Measurements from ENCODE around the gene DLGAP4.

DLGAP4 gene

GRCh38 chr20:36411861-36412454 is 105.8 kb downstream of the DLGAP4 start:
- DNase-seq (ENCODE audit: low read depth in 2 of 2): no peak

DNA sequence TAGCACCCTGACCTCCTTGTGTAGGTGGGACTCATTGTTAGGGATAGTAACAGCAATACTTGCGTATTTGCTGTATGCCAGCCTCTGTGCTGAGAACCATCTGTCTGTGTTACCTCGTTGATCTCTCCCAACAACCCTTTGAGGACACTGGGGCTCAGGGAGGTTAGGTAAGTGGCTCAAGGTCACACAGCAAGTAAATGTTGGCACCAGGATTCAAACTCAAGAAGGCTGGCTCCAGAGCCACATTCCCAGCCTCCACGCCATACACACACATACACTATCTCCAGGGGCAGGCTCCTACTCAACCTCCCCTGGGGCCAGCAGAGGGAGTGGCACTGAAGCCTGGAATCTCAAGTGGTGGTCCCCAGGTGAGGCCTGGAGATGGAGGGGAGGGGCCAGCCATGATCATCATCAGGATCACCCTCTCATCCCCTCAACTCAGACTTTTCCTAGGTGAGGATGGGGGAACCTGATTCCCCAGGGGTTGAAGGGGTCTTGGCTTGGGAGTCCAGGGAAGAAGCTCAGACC is 109.4 kb downstream of the DLGAP4 start:
- DNase-seq (ENCODE audit: low read depth in 2 of 2): no peak

- DNase-seq (ENCODE audit: low read depth in 2 of 2): no peak
Measured at GRCh38 chr20:36418711-36419110, 112.6 kb downstream of the DLGAP4 start.

DNA sequence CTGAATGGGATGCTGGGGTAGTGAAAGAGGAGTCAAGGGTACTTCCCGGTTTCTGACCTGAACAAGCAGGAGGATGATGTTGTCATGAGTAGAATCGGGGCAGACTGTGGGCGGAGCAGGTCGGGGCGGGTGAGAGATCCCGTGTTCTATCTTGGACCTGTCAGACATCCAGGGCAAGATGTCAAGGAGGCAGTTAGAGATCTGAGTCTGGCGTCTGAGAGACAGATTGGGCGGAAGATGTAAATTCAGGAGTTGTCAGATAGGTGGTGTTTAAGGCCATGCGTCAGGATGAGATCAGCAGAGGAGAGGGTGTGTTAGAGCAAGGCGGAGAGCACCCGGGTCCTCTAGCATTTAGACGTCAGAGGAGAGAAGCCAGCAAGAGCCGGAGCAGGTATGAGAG is 115.5 kb downstream of the DLGAP4 start:
- no peak for DNase-seq (ENCODE audit: low read depth in 2 of 2)

GRCh38 chr20:36424314-36424713 is 118.2 kb downstream of the DLGAP4 start:
- DNase-seq (ENCODE audit: low read depth in 2 of 2): no peak

- DNase-seq (ENCODE audit: low read depth in 2 of 2): no peak
Measured at GRCh38 chr20:36425166-36425565, 119.0 kb downstream of the DLGAP4 start.

DNA sequence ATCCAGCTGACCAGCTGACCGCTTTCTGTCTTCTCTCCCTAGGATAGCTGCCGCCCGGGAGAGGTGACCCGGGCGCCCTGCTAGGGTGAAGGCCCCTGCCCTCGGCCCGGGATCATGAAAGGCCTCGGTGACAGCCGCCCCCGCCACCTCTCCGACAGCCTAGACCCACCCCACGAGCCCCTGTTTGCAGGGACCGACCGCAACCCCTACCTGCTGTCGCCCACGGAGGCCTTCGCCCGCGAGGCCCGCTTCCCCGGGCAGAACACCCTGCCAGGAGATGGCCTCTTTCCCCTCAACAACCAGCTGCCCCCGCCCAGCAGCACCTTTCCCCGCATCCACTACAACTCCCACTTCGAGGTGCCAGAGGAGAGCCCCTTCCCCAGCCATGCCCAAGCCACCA is 125.5 kb downstream of the DLGAP4 start:
- no peak for DNase-seq (ENCODE audit: low read depth in 2 of 2)

GRCh38 chr20:36432096-36432495 is 126.0 kb downstream of the DLGAP4 start:
- DNase-seq (ENCODE audit: low read depth in 2 of 2): no peak

DNA sequence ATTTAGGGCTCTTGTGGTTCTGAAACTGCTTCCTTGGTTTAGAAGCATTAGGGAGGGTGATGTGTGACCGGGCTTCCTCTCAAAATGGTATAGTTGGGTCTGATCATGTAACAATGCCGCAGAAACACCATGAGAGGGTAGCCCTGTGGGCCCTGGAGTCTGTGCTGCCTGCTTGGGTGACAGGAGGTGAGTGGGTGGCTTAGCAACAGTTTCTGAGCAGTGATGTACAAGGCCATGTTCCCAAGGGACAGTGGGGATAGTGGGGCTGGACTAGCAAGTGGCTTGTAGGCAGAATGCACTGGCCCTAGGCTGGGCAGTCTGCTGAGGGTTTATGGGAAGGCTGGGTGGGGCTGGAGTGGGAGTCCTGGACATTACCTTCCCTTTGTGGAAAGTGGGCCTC is 128.2 kb downstream of the DLGAP4 start:
- DNase-seq (ENCODE audit: low read depth in 2 of 2): no peak

- DNase-seq (ENCODE audit: low read depth in 2 of 2): no peak
Measured at GRCh38 chr20:36435124-36435523, 129.0 kb downstream of the DLGAP4 start.

DNA sequence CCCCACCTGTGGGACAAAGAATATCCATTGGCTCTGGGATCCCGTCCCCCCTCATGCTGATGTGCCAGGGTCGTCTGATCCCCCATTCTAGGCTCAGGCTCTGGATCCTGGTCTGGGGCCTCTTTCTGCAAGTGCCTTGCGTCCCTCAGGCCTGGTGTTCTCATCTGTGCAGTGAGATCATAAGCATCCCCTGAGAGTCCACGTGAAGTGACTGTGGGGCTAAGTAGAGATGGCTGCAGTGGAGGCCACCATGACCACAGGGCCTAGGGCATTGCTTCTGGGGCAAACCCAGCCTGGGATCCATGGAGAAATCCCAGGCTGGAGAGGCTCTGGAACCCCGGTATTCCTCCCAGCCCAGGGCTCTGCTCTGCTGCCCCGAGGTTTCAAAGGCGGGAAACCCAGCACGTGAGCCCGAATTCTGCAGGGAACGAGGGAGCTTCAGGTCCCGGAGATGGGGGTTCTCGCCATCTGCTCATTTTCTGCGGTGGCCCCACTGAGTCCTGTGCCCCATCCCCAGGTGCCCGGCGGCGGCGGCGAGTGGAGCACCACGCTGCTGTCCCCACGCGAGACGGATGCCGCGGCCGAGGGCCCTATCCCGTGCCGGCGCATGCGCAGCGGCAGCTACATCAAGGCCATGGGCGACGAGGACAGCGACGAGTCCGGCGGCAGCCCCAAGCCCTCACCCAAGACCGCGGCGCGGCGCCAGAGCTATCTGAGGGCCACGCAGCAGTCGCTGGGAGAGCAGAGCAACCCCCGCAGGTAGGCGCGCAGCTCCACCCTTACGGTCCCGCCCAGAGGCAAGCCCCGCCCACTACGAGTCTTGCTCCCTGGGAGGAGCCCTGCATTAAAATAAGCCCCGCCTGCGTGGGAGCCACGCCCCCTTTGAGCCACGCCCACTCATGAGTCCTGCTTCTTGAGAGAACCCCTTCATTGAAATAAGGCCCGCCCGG is 129.7 kb downstream of the DLGAP4 start:
- peak; percentile 79 to 83 for DNase-seq (ENCODE audit: low read depth in 2 of 2)

GRCh38 chr20:36439040-36439730 is 133.0 kb downstream of the DLGAP4 start:
- DNase-seq (ENCODE audit: low read depth in 2 of 2): peak; percentile 41 to 62

- no peak for DNase-seq (ENCODE audit: low read depth in 2 of 2)
Measured at GRCh38 chr20:36439731-36440072, 133.6 kb downstream of the DLGAP4 start.

GRCh38 chr20:36440370-36441026 is 134.4 kb downstream of the DLGAP4 start:
- DNase-seq (ENCODE audit: low read depth in 2 of 2): no peak

- DNase-seq (ENCODE audit: low read depth in 2 of 2): no peak
Measured at GRCh38 chr20:36441027-36441414, 134.9 kb downstream of the DLGAP4 start.

DNA sequence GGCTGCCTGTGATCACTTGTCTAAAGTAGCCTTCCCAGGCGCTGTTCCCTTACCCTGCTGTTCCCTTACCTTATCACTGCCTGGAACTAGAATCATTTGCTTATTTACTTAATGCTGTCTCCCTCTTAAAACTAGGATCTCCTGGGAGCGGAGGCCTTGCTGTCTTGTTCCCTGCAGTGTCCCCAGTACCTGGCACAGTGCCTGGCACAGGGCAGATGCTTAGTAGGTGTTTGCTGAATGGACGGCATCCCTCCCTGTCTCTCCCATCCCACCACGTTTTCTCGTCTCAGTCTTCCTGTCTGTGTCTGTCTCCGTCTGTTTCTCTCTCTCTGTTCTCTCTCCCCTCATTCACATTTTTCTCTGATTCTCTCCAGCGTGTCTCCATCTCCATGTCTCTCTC is 135.3 kb downstream of the DLGAP4 start:
- DNase-seq (ENCODE audit: low read depth in 2 of 2): no peak

DNA sequence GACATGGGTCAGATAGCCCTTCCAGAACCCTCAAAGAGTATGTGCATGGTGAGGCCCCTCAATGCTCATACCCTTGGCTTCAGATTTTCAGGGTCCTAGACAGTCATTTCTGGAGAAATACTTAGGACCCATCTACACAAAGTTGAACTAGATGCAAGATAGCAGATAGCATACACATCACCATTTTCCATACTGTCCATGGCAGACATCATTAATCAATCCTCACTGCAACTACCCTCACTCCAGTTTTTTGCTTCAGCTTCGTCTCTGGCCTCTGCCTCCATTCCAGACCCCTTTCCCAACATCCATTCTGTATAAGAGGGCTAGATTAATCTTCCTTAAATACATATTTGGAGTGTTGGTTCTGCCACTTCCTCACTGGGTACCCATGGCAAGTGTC is 139.7 kb downstream of the DLGAP4 start:
- DNase-seq (ENCODE audit: low read depth in 2 of 2): no peak

GRCh38 chr20:36446557-36446956 is 140.4 kb downstream of the DLGAP4 start:
- no peak for DNase-seq (ENCODE audit: low read depth in 2 of 2)

GRCh38 chr20:36447101-36447500 is 141.0 kb downstream of the DLGAP4 start:
- DNase-seq (ENCODE audit: low read depth in 2 of 2): no peak

- DNase-seq (ENCODE audit: low read depth in 2 of 2): no peak
Measured at GRCh38 chr20:36449663-36450062, 143.5 kb downstream of the DLGAP4 start.

DNA sequence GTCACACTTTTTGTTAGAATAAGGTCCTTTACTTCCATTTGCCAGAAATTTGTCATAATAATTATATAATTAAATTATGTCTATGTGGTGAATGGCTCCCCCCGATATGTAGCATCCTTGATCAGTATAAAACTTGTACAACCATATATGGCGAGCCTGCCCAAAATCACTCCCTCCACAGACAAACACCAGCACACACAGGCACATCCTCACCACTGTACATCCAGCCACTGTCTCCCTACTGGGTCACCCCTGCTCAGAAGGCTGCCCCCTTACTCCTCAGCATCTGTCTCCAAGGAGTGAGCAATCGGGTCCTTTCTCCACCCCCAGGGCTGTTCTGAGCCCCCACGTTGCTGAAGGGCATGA is 148.2 kb downstream of the DLGAP4 start:
- DNase-seq (ENCODE audit: low read depth in 2 of 2): no peak
